ENCODE measurements around the gene RBFOX1. TPM values are rescaled to one million over a fixed set of nuclear protein-coding genes. Genes with fewer than 3 reads are reported as not detected.

Gene RBFOX1
- total RNA-seq, 1 experiment from 2014 or later = not detected

GRCh38 chr16:7284780-7285179 is 47.9 kb upstream of the RBFOX1 start:
- H2AFZ ChIP-seq (ENCODE audit: low read depth, low read length, poor library complexity, severe bottlenecking) = no peak overlapping the region
- peaks cover 0 to 25% of the 10 kb centered on the region in 2 experiments; a peak in 2 of 4 replicates for H3K9me3 ChIP-seq (ENCODE audit: control insufficient read depth in 1 of 2, insufficient read depth in 1 of 2, low read depth in 1 of 2, low read length in 2 of 2)
- no peak overlapping the region for H3K4me2 ChIP-seq (ENCODE audit: low read length)
- CTCF ChIA-PET = no interaction called here
- TF ChIP-seq TCF7L2 (IDR thresholded peaks at IDR 0.05; ENCODE audit: borderline replicate concordance, extremely low read depth, insufficient read depth, insufficient read length) (no peak), SIN3A (IDR thresholded peaks at IDR 0.05; ENCODE audit: low read depth) (no peak), POLR2A (IDR thresholded peaks at IDR 0.05; ENCODE audit: borderline replicate concordance, extremely low read depth, insufficient read depth, insufficient read length) (no peak), SP1 (IDR thresholded peaks at IDR 0.05; ENCODE audit: low read depth) (no peak), EZH2phosphoT487 (IDR thresholded peaks at IDR 0.05; ENCODE audit: borderline replicate concordance) (no peak), FOSL1 (IDR thresholded peaks at IDR 0.05; ENCODE audit: low read depth) (no peak), CEBPB (IDR thresholded peaks at IDR 0.05; ENCODE audit: low read depth) (no peak), ZNF274 (IDR thresholded peaks at IDR 0.05; ENCODE audit: low read depth, low read length) (no peak), REST (IDR thresholded peaks at IDR 0.05; ENCODE audit: low read depth) (no peak), MAX (IDR thresholded peaks at IDR 0.05) (no peak), CBX3 (IDR thresholded peaks at IDR 0.05; ENCODE audit: low read depth) (no peak)
- TF ChIP-seq, protein P1, sequence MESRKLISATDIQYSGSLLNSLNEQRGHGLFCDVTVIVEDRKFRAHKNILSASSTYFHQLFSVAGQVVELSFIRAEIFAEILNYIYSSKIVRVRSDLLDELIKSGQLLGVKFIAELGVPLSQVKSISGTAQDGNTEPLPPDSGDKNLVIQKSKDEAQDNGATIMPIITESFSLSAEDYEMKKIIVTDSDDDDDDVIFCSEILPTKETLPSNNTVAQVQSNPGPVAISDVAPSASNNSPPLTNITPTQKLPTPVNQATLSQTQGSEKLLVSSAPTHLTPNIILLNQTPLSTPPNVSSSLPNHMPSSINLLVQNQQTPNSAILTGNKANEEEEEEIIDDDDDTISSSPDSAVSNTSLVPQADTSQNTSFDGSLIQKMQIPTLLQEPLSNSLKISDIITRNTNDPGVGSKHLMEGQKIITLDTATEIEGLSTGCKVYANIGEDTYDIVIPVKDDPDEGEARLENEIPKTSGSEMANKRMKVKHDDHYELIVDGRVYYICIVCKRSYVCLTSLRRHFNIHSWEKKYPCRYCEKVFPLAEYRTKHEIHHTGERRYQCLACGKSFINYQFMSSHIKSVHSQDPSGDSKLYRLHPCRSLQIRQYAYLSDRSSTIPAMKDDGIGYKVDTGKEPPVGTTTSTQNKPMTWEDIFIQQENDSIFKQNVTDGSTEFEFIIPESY (IDR thresholded peaks at IDR 0.05; ENCODE audit: extremely low read depth, insufficient replicate concordance, low read length) = no peak
- no peaks in the 10 kb centered on the region for H3K36me3 ChIP-seq (ENCODE audit: control insufficient read depth in 1 of 2, insufficient read depth in 2 of 2, low read length in 2 of 2)
- intact Hi-C loops (cut with micrococcal nuclease) = no loop called here
- H3K27ac ChIP-seq (ENCODE audit: low read depth, low read length) = no peak overlapping the region
- no peak overlapping the region for H3K9ac ChIP-seq (ENCODE audit: low read length)
- H3K4me1 ChIP-seq (ENCODE audit: control insufficient read depth in 1 of 2, insufficient read depth in 2 of 2, low read length in 2 of 2) = no peaks in the 10 kb centered on the region
- H3K9me2 ChIP-seq (ENCODE audit: insufficient read depth) = no peaks in the 10 kb centered on the region
- POLR2A ChIA-PET = no interaction called here
- H3K79me2 ChIP-seq (ENCODE audit: insufficient read depth, low read length) = no peaks in the 10 kb centered on the region
- no peaks in the 10 kb centered on the region for H4K20me1 ChIP-seq (ENCODE audit: insufficient read depth)
- DNase-seq (ENCODE audit: low read depth, low spot score) (no peak), ATAC-seq (no peak)
- no peak overlapping the region for H3K4me3 ChIP-seq (replicated peaks in 1 of 2; ENCODE audit: low read depth in 1 of 2, low read length in 2 of 2)
- RAD21 ChIA-PET (ENCODE audit: low non-redundant PET in 1 of 2, low total read pairs in 2 of 2, uncharacterized antibody in 2 of 2, unreplicated experiment in 2 of 2) = no interaction called here
- H3K27me3 ChIP-seq (ENCODE audit: insufficient read depth, low read length) = no peaks in the 10 kb centered on the region
- no TSS peak for BruUV-seq (replicated peaks)
